GM12875 (cell line): Measurements from ENCODE around the gene CXorf58.

Experiments
- H3K4me3 ChIP-seq: one replicate; pipeline ENCODE4 v1.5.1; 2011; ENCODE audit warnings: low read depth, low read length, control low read depth
- TF ChIP-seq, protein P1 (sequence below): IDR thresholded peaks from 2 replicates; pipeline ENCODE4 v1.5.1; 2011; ENCODE audit warnings: low read depth, mild to moderate bottlenecking, control low read depth, inconsistent platforms, low read length, moderate library complexity, borderline replicate concordance; ENCODE audit not compliant: insufficient read depth

CXorf58 gene

GRCh38 chrX:23879380-23880090, 28.3 kb upstream of the CXorf58 start:
- TF ChIP-seq, protein P1, sequence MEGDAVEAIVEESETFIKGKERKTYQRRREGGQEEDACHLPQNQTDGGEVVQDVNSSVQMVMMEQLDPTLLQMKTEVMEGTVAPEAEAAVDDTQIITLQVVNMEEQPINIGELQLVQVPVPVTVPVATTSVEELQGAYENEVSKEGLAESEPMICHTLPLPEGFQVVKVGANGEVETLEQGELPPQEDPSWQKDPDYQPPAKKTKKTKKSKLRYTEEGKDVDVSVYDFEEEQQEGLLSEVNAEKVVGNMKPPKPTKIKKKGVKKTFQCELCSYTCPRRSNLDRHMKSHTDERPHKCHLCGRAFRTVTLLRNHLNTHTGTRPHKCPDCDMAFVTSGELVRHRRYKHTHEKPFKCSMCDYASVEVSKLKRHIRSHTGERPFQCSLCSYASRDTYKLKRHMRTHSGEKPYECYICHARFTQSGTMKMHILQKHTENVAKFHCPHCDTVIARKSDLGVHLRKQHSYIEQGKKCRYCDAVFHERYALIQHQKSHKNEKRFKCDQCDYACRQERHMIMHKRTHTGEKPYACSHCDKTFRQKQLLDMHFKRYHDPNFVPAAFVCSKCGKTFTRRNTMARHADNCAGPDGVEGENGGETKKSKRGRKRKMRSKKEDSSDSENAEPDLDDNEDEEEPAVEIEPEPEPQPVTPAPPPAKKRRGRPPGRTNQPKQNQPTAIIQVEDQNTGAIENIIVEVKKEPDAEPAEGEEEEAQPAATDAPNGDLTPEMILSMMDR, result no peak
- no peak overlapping the region for H3K4me3 ChIP-seq

DNA sequence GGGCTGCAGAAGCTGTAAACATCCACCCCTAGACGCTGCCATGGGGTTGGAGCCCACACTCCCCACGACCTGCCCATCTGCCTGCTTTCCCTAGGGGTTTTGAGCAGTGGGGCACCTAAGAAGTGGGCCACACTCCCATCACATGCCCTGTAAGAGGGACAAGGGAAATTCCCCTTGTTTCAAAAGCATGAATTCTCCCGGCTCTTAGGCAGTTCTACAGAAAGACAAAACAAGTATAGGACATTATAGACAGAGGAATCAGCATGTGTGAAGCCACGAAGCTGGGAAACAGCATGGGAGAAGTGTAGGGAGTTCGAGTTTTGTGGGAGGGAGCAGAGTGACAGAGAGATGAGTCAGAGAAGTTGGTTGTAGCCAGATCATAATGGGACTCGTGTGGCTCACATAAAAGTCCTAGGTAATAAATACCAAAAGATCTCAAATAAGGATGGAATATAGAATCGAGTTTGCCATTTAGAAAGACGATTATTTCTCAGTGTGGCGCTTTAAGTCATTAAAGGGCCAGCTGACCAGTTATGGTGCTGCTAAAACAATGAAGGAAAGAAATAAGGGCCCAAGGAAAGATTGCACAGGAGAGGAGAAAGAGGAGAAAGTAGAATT, 24.0 kb upstream of the CXorf58 start:
- no peak overlapping the region for H3K4me3 ChIP-seq

GRCh38 chrX:23884427-23885024, 23.3 kb upstream of the CXorf58 start:
- TF ChIP-seq, protein P1, result no peak
- no peak overlapping the region for H3K4me3 ChIP-seq

More for the DNA sequence above, 24.0 kb upstream of the CXorf58 start:
- TF ChIP-seq, protein P1, result no peak

DNA sequence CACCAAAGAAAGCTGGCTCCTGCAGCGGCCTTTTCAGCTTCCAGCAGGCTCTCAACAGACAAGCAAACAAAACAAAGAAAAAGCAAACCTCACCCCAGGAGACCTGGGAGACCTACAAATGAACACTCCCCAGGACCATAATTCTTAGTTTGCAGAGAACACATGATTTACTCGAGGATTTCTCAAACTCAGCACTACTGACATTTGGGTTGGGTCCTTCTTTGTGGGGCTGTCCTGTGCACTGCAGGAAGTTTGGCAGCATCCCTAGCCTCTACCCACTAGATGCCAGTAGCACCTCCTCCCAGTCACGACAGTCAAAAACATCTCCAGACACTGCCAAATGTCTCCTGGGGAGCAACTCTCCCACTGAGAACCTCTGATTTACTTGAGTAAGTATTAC, 22.0 kb upstream of the CXorf58 start:
- TF ChIP-seq, protein P1, result no peak
- H3K4me3 ChIP-seq, result no peak overlapping the region

DNA sequence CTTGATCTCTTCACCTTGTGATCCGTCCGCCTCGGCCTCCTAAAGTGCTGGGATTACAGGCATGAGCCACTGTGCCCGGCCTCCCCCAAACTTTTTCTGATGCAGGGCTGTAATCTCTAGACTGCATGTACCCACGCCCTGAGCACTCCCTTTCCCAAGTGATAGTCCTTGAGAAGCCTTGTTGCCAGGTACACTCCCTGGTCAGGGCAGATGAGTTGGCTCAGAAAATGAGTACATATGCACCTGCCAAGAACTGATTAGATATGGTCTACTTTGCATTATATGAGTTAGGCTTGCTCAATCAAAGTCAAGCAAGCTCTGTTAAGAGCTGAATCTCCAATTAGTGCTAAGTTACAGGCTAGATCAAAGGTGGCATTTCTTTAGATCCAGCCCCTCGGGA, 20.4 kb upstream of the CXorf58 start:
- TF ChIP-seq, protein P1, result no peak
- H3K4me3 ChIP-seq, result no peak overlapping the region

DNA sequence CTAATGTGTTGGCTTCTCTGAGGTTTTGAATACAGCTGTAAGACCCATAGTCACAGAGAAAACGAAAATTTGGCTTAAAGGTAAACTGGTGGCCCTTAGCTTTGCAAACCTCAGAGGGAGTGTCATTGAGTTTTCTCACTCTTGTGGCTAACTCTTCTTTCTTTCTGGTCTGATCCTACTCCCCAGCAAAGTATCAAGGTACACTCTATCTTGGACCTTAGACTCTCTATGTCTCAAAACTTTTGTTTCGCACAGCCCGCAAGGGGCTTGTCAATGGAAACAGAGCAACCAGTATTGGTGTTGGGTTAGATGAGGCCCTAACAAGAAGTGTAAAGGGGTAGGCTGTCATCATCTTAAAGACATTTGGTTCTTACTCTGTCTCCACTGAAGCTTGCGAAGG, 19.9 kb upstream of the CXorf58 start:
- H3K4me3 ChIP-seq, result no peak overlapping the region
- TF ChIP-seq, protein P1, result no peak

- no peak overlapping the region for H3K4me3 ChIP-seq
- TF ChIP-seq, protein P1, result no peak
Measured at GRCh38 chrX:23888887-23889501, 18.8 kb upstream of the CXorf58 start.
